PC-3 (cell line): Measurements from ENCODE around the gene COL8A1. TPM values are rescaled to one million over a fixed set of nuclear protein-coding genes. Genes with fewer than 3 reads are reported as not detected.

Experiments
- ATAC-seq: fragments of 200-7000 bp; cut with Tn5 transposase; 2 replicates; pipeline ENCODE4 v1.9.1; 2020; ENCODE audit warnings: mild to moderate bottlenecking, moderate library complexity
- BruUV-seq: library from RNA; stranded (reverse); fragments of 400-500 nt; replicated peaks from 2 replicates; lab custom pipeline; 2021; lab: Mats Ljungman, UMichigan
- CTCF ChIA-PET: fragments of 300-600 bp; sonication (Branson Sonifier 250); formaldehyde crosslinking; loops from one replicate; lab custom pipeline; 2022; ENCODE audit warnings: antibody characterized with exemption; lab: Charles Lee
- POLR2A ChIA-PET: fragments of 300-600 bp; sonication (Branson Sonifier 250); formaldehyde crosslinking; loops from one replicate; lab custom pipeline; 2022; ENCODE audit warnings: antibody characterized with exemption; ENCODE audit not compliant: unreplicated experiment; lab: Charles Lee
- DNase-seq: peaks from one replicate; pipeline ENCODE4 v3.0.0-alpha.2; 2015
- H2AFZ ChIP-seq: fragments of 300-600 bp; sonication (generic); 2 replicates; pipeline ENCODE4 v1.6.0; 2016; ENCODE audit warnings: antibody characterized with exemption, low read length
- H3F3A ChIP-seq: fragments of 300-600 bp; sonication (generic); one replicate; pipeline ENCODE4 v1.6.0; 2017; ENCODE audit warnings: antibody characterized with exemption, low read length, control low read depth, mild to moderate bottlenecking; ENCODE audit not compliant: unreplicated experiment
- H3K27ac ChIP-seq: fragments of 300-600 bp; sonication (generic); 2 replicates; pipeline ENCODE4 v1.5.1; 2016; ENCODE audit warnings: mild to moderate bottlenecking, low read length
- H3K27me3 ChIP-seq: fragments of 300-600 bp; sonication (generic); 2 replicates; pipeline ENCODE4 v1.6.1; 2016; ENCODE audit warnings: low read length, mixed read lengths
- H3K36me3 ChIP-seq: fragments of 300-600 bp; sonication (generic); 2 replicates; pipeline ENCODE4 v1.6.1; 2016; ENCODE audit warnings: low read depth, mixed run types, low read length, mixed read lengths
- H3K4me1 ChIP-seq: fragments of 300-600 bp; sonication (generic); 2 replicates; pipeline ENCODE4 v1.5.1; 2016; ENCODE audit warnings: low read length; ENCODE audit not compliant: insufficient read depth
- H3K4me2 ChIP-seq: fragments of 300-600 bp; sonication (generic); 2 replicates; pipeline ENCODE4 v1.6.0; 2016; ENCODE audit warnings: low read length
- H3K4me3 ChIP-seq: fragments of 300-600 bp; sonication (generic); 2 replicates; pipeline ENCODE4 v1.5.1; 2016; ENCODE audit warnings: mild to moderate bottlenecking, low read length, mixed read lengths
- H3K79me2 ChIP-seq: fragments of 300-600 bp; sonication (generic); 2 replicates; pipeline ENCODE4 v1.6.1; 2017; ENCODE audit warnings: low read length, mixed read lengths
- H3K9ac ChIP-seq: fragments of 300-600 bp; sonication (generic); 2 replicates; pipeline ENCODE4 v1.6.0; 2016; ENCODE audit warnings: mild to moderate bottlenecking, low read length
- H3K9me2 ChIP-seq: fragments of 300-600 bp; sonication (generic); replicated peaks from 2 replicates; pipeline ENCODE4 v1.6.1; 2016; ENCODE audit warnings: mixed run types, low read length, mixed read lengths
- H3K9me3 ChIP-seq: fragments of 300-600 bp; sonication (generic); 2 replicates; pipeline ENCODE4 v1.6.1; 2016; ENCODE audit warnings: low read length, mixed read lengths
- H4K20me1 ChIP-seq: fragments of 300-600 bp; sonication (generic); 2 replicates; pipeline ENCODE4 v1.6.1; 2016; ENCODE audit warnings: low read length, mixed read lengths
- CTCF ChIP-seq: fragments of 300-600 bp; sonication (generic); conservative IDR thresholded peaks from 2 replicates; pipeline ENCODE4 v1.5.1; 2017; ENCODE audit warnings: antibody characterized with exemption, low read depth, mild to moderate bottlenecking, low read length
- EZH2 ChIP-seq: fragments of 300-600 bp; sonication (generic); IDR thresholded peaks from one replicate; pipeline ENCODE4 v1.6.1; 2017; ENCODE audit warnings: antibody characterized with exemption, mild to moderate bottlenecking, low read length; ENCODE audit not compliant: unreplicated experiment
- EZH2phosphoT487 ChIP-seq: fragments of 300-600 bp; sonication (generic); IDR thresholded peaks from 2 replicates; pipeline ENCODE4 v1.6.1; 2018; ENCODE audit warnings: mild to moderate bottlenecking, antibody characterized with exemption, low read length, borderline replicate concordance
- intact Hi-C: fragments of 100-400 bp; cut with micrococcal nuclease; formaldehyde crosslinking; loops from 2 replicates; pipeline ENCODE4 v1.9.0; 2023
- total RNA-seq: library from RNA; depleted of rRNA; stranded (reverse); fragments of >200 nt; gene quantifications from 2 replicates; pipeline ENCODE4 v1.2.3, GENCODE V29; 2014

COL8A1 gene
- total RNA-seq, 1 experiment from 2014 or later, result 2.4 TPM

- H3K4me3 ChIP-seq, result peak within 1 kb of the TSS; percentile 86
- H3K27ac ChIP-seq, result peak within 1 kb of the TSS; percentile 69
Observed at GRCh38 chr3:99817437-99818240, 179.2 kb downstream of the COL8A1 start, which contains the start of gene CMSS1. TSS of gene CMSS1 (plus strand) at chr3:99817862.

GRCh38 chr3:99818818-99819217 is 180.4 kb downstream of the COL8A1 start:
- H4K20me1 ChIP-seq, result peaks cover 6% of the 10 kb centered on the region; the same call in 1 of the 2 replicates
- POLR2A ChIA-PET, result no interaction called here
- TF ChIP-seq CTCF (no peak), EZH2 (no peak), EZH2phosphoT487 (no peak)
- no peak overlapping the region for H3K27ac ChIP-seq
- CTCF ChIA-PET, result interaction anchor here (0.6 kb wide), 1 partner anchor 816 kb away, joined by 4 read pairs; no protein-coding TSS in a partner anchor
- H2AFZ ChIP-seq, result no peak overlapping the region
- no peaks in the 10 kb centered on the region for H3K9me3 ChIP-seq
- peaks cover 20% of the 10 kb centered on the region for H3K4me1 ChIP-seq
- BruUV-seq, result no TSS peak
- H3K4me3 ChIP-seq, result peak overlapping the region; percentile 86
- H3K27me3 ChIP-seq, result no peaks in the 10 kb centered on the region
- H3K9ac ChIP-seq, result peak overlapping the region; percentile 84; the same call in 1 of the 2 replicates
- no peaks in the 10 kb centered on the region for H3K9me2 ChIP-seq
- peaks cover 58% of the 10 kb centered on the region for H3K79me2 ChIP-seq
- intact Hi-C loops, result loop anchor here (5.0 kb wide), 1 partner anchor 883 kb away; no protein-coding TSS in a partner anchor
- peak overlapping the region; percentile 96 for H3K4me2 ChIP-seq
- ATAC-seq, result no peak
- H3F3A ChIP-seq, result no peaks in the 10 kb centered on the region
- peak; percentile 16 for DNase-seq
- no peaks in the 10 kb centered on the region for H3K36me3 ChIP-seq

More at GRCh38 chr3:99817437-99818240, 179.2 kb downstream of the COL8A1 start, which contains the start of gene CMSS1:
- H3K79me2 ChIP-seq, result peaks cover 47% of the 10 kb centered on the region
- CTCF ChIA-PET, result no interaction called here
- TSS peak; percentile 70 for BruUV-seq
- TF ChIP-seq CTCF, result 0 out of 2 replicates have a peak, but pooled peaks have one; percentile 28
- TF ChIP-seq EZH2phosphoT487, result no peak
- H3K4me2 ChIP-seq, result peak within 1 kb of the TSS; percentile 96
- H3K36me3 ChIP-seq, result no peaks in the 10 kb centered on the region
- peak within 1 kb of the TSS; percentile 94 for H2AFZ ChIP-seq
- intact Hi-C loops, result loop anchor here (5.0 kb wide), 1 partner anchor 885 kb away; no protein-coding TSS in a partner anchor
- H4K20me1 ChIP-seq, result peaks cover 6% of the 10 kb centered on the region; the same call in 1 of the 2 replicates
- DNase-seq, result peak; percentile 93
- H3F3A ChIP-seq, result no peaks in the 10 kb centered on the region
- peaks cover 20% of the 10 kb centered on the region for H3K4me1 ChIP-seq
- no peaks in the 10 kb centered on the region for H3K27me3 ChIP-seq
- peak within 1 kb of the TSS; percentile 84 for H3K9ac ChIP-seq
- no peaks in the 10 kb centered on the region for H3K9me2 ChIP-seq
- peak; percentile 93 for ATAC-seq
- no peaks in the 10 kb centered on the region for H3K9me3 ChIP-seq
- POLR2A ChIA-PET, result interaction anchor here (0.5 to 0.7 kb wide), 3 partner anchors 312 to 1508 kb away, joined by 3 to 7 read pairs (median 5); no protein-coding TSS in a partner anchor
